Esophagus mucosa (tissue), 1 donor: ENCODE data around the gene TK2. TPM values are rescaled to one million over a fixed set of nuclear protein-coding genes. Genes with fewer than 3 reads are reported as not detected.
"Not testable (repeated sequence)": the region's sequence is repeated elsewhere in the genome, so short reads cannot be mapped to it uniquely, and the experiment has no call there.

Source experiments
- ATAC-seq: fragments of 200-7000 bp; cut with Tn5 transposase; one replicate; pipeline ENCODE4 v1.9.1; 2020
- total RNA-seq: library from RNA; stranded (reverse); gene quantifications from one replicate; pipeline ENCODE4 v1.2.4, GENCODE V29; 2023
- donor health status: DM: yes; HTN: yes; CAD: no.

Gene TK2
- total RNA-seq: 8.5 TPM

DNA sequence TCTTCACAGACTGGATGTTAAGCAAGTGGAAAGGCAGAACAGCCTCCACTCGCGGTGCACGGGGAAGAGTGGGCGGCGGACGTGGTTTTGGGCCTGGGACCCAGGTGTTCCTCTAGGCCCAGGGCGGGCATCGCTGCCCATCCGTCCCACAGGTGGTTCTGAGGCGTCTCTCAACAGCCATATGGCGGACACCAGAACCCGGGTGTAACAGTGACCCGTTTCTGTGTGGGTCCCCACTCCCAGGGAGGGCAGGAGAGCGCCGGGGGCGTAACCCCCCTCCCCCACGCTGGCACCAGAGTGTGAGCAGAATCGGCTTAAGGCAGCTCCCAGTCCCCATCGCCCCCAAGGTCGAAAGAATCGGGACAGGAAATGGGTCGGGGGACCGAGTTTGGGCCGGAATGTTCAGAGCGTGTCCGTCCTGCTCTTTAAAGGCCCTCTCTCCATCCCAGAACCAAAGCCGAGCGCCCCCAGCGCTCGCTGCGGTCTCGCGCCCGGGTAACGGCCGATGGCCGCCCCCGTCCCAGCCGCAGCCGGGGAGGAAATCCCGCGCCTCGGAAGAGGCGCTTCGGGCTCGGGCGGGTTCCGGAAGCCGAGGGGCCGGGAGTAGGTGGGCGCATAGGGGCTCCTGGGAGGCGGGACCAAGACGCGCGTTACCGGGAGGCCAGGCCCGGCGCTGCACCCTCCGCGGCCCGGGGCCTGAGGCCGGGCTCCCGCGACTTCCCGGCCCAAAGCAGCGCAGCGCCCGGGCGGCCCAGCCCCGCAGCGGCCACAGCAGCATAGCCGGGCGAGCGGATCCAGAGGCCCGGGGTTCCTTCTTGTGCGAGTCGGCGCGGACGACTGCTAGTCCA, at the start of gene TK2:
TK2 (minus strand) TSS at position 839 of the 848 bp plus-strand sequence; CDS start at position 778, 61 bp downstream.
- ATAC-seq: peak; percentile 46

DNA sequence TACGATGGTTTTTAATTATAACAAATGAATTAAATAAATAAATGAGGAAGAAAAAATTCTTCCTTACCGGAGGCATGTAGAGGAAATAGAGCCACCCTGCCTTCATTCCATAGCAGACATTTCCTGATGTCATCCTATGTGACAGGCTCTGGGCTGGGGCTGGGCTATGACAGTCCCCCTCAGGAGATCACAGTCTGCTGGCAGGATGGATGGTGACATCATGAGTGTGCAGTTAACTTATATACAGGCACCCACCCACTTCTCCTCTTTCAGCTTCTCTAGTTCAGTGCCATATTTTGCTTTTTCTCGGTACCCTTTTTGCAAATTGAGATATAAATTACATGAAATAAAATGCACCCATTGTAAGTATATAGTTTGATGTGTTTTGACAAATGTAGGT, 48.2 kb upstream of the TK2 start:
- peak; percentile 55 for ATAC-seq

DNA sequence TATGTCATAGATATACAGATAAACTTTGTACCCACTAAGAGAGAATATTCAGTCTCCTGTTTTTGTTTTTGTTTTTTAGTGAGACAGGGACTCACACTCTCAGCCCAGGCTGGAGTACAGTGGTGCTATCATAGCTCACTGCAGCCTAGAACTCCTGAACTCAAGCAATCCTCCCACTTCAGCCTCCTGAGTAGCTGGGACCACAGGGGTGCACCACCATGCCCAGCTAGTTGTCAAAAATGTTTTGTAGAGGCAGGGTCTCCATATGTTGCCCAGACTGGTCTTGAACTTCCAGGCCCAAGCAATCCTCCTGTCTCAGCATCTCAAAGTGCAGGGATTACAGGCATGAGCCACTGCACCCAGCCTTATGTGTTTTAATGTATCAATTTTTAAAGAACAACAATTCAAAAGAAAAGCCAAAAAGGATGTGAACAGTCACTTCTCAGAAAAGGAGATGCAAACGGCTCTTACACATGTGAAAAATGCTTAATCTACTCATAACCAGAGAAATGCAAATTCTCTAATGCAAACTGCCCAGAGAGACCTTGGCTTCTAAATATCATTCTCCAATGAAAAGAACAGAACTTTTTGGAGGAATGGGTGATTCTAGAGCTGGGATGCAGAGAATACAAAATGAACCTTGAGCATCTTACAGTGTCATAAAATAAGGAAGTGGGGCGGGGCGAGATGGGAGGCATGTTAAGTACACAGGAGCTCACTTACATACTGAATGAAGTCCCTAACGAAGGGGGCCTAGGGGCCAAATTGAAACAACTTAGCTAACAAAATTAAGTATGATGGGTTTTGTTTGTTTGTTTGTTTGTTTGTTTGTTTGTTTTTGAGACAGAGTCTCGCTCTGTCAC, 47.3 kb upstream of the TK2 start:
- no peak for ATAC-seq

DNA sequence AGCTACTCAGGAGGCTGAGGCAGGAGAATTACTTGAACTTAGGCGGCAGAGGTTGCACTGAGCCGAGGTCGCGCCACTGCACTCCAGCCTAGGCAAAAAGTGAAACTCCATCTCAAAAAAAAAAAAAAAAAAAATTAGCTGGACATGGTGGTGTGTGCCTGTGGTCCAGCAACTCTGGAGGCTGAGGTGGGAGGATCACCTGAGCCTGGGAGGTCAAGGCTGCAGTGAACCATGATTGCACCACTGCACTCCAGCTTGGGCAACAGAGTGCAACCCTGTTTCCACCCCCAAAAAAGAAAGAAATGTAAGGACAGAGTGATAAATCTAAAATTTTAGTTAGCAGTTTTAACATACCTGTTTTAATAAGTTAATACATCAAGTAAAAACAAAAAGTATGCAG, 46.6 kb upstream of the TK2 start:
- ATAC-seq: not testable (repeated sequence)

DNA sequence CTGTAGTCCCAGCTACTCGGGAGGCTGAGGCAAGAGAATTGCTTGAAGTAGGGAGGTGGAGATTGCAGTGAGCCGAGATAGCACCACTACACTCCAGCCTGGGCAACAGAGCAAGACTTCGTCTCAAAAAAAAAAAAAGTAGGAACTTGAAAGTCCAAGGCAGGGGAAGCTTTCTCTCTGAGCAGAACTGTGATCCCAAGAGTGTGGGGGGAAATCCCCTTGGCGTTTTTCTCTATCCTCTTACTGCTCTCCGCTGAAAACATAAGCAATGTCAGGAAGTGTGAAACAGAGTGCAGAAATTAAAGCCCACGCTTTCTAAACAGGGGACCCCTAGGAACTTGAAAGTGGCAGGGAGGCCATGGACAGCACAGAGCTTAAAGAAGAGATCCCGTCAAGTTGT, 44.8 kb upstream of the TK2 start:
- no peak for ATAC-seq

DNA sequence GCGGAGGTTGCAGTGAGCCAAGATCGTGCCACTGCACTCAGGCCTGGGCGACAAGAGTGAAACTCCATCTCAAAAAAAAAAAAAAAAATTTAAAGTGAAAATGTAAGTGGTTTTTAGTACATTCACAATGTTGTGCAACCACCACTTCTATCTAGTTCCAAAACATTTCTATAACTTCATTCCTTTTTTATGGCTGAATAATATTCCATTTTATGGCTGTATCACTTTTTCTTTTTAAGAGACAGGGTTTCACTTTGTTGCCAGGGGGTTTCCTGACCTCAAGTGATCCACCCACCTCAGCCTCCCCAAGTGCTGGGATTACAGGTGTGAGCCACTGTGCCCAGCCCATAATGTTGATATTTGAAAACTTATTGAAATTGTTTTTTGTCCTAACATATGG, 42.9 kb upstream of the TK2 start:
- ATAC-seq: no peak

DNA sequence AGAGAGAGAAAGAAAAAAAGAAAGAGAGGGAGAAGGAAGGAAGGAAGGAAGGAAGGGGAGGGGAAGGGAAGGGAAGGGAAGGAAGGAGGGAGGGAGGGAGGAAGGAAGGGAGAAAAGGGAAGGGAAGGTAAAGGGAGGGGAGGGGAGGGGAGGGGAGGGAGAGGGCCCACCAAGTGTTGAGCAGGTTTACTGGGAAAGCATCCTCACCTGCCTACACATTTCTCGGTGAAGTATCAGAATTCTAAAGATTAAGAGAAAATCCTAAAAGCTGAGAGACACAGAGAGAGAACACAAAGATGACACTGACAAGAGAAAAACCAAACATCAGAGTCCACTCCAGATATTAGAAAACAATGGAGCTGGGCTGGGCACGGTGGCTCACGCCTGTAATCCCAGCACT, 42.3 kb upstream of the TK2 start:
- ATAC-seq: no peak

DNA sequence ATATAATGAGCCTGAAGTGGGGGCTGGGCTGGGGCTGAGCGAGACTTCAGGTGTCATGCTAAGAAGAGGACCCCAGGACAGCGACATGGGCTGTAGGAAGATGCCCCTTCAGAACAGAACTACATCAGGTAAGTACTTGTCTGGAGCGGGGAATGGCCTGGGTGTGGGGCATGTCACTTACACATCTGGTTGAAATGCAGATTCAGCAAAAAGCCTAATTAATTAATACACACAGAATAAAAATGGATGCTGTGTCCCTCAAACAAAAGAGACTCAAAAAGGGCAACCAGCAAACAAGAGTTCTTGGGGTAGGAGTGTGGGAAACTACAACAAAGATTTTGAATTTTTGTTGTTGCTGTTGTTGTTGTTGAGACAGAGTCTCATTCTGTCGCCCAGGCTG, 41.1 kb upstream of the TK2 start:
- ATAC-seq: no peak

- ATAC-seq: no peak
These were observed 40.4 kb upstream of the TK2 start for GRCh38 chr16:66590322-66590721.

DNA sequence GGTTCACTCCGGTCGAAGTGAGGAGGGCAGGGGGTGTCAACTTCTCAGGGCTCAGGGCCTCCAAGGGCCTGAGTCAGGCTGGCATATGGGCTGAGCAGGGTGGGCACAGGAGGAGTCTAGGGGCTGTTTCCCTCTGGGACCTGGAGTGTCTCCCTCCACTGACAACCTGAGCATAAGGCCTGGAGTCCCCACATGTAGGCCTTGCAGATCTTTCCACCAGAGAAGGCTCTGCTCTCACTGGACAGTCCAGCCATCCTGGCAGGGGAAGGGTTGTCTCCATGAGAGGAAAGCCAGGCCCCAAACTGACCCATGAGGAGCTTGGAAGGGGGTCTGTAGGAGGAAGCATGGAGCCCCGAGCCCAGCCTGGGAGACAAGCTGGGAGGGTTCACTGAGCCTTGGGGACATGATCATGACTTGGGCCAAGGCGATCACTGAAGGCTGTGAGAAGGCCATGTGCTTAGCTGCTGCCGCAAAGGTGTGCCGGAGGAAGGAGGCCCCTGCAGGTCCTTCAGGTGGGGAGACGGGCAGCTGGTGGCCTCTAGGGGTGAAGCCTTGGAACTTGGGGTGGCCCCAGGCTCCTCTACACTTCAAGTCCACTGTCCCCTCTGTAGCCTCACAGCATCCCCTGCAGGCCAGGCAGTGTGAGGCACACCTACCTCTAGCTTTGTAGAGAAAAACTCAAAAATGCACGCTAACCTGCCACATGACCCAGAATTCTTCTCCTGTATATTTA, 39.2 kb upstream of the TK2 start:
- ATAC-seq: peak; percentile 78

- ATAC-seq: no peak
These were observed 38.1 kb upstream of the TK2 start for GRCh38 chr16:66587881-66588600.

DNA sequence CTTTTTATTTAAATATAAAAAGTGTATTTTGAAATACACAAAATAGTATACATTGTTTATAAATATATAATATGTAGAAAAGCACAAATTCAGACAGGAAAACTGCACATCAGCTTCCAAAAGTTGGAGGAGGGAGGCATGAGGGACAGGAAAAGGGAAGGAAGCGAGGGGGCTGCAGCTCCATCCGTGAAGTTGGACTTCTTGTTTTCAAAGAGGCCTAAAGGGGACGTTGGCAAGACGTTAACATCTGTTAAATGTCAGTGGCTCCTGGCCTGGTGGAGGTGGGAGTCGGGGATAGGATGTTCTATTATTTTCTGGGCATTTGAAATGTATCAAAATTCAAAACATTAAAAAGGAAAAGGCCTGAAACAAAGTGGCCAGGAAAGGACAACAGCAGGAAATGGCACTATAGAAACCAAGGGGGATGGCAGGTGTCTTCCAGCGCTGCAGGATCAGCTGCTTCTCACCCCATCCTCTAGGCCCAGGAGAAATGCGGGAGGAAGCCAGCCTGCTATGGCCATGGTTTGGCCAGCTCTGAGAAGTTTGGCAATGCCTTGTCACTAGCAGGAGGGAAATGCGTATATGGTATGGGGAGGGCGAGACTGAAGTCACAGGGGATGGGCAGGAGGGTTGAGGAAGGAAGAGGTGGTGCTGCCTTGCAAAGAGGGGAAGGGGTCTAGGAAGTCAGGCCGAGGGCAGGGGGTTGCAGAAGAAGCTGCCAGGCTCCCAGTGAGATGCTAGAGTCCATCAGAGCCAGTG, 35.7 kb upstream of the TK2 start:
- peak; percentile 20 for ATAC-seq

DNA sequence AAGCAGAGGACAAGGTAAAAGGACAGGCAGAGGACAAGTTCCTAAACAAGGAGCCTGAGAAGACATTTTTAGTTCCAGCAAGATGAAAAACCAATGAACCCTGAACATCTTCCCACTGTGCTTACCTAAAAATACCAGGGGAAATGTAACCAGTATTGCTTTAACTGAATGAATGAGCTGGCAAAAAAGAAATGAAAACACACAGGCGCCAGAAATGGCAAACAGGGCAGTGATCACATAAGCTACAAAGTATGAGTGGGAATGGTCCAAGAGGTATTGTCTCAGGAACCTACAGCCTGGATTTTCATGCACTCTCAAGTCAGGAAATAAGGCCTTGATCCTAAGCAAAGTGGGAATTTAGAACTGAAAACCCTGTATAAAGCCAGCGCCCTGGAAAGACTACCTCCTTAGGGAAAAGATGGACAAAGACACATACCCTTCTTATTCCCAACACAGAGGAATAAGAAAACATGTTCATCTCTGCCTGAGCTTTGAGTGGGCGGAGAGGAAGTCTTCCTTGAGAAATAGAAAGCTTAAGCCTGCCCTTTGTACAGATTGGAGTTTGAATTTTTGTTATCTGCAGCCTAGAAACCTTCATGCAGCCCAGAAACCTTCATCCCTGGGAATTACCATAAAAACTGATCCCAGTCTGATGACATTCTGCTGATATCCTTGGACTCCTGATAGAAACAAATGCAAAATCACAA, 31.5 kb upstream of the TK2 start:
- no peak for ATAC-seq

DNA sequence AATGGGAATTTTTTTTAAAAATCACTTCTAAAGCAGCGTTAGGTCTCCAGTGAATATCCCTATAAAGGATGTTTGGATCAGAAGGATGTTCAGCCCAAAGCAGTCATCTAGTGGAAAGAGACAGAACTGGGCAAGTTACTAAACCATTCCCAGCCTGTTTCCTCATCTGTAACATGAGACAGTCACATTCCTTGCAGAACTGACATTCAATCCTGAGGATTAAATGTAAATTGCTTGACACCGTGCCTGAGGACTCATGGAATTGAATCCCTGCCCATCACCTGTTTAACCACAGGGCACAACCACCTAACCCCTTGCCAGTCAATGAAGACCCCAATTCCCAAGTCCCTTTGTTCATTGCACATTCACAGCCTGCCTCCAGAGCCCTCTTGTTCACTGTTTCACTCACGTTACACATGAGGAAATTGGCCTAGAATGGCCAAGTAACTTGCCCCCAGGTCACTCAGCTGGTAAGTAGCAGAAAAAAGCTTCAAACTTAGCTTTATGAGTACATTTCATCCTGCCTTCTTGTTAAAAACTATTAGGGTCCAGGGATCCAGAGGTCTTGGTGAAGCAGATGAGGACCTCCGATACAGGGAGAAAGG, 30.8 kb upstream of the TK2 start:
- peak; percentile 39 for ATAC-seq

DNA sequence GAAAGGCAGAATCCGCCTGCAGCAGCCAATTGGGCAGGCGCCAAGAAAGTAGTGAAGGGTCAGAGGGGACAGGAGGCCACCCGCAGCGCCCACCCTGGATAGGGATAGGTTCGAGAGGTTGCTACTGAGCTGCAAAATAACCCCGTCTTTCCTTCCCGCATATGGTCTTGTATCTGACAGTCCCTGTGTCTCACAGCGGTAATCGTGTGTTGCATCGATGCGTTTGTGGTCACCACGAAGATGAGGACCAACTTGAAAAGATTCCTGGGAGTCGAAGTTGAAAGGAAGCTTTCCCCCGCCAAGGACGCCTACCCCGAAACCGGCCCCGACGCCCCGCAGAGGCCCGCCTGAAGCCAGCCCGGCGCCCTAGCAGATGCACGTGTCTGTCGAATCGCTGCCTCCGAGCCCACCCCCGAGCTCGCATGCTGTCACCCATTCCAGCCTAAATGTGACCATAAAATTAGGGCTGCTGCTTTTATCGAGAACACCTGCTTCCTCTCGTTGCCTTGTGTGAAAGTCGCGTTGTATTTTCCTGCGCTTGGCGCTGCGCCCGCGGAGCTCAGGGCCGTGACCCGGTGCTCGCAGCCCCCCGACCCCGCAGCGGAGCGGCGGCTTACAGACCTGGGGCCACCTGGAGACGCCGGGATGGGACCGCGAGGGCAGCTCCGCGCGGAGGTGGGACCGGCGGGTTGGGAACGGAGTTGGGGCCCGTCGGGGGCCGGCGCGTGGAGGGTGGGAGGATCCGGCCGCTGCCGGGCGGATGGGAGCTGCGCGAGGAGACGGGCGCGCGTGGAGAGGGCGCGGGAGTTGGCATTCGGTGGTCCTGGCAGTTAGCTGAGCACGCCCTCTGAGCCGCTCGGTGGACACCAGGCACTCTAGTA, 29.0 kb upstream of the TK2 start, which contains the start of gene CMTM2:
CMTM2 (plus strand) TSS at position 813 of the 881 bp plus-strand sequence. CDS start 145 bp downstream, outside the sequence.
- peak; percentile 11 for ATAC-seq

GRCh38 chr16:66576296-66576695, 26.4 kb upstream of the TK2 start:
- ATAC-seq: no peak

DNA sequence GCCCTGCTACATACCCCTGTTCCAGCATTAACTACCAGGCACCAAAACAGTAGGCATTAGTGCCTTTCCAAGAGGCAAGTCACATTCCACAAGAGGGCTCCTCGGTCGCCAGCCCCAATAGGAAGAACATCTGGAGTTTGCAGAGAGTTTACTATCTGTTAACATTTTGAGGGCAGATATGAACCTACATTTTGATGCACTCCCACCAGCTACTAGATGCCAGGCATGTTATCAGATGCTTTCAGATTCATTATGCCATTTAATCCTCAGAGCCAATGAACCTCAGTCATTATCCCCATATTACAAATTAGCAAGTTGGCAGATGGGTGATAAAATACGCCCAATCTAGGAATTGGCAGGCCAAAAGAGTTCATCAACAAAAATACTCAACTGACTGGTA, 25.1 kb upstream of the TK2 start:
- ATAC-seq: no peak

- ATAC-seq: no peak
These were observed 24.6 kb upstream of the TK2 start for GRCh38 chr16:66574531-66574930.

GRCh38 chr16:66574081-66574480, 24.2 kb upstream of the TK2 start:
- ATAC-seq: no peak
